ENCODE measurements around the gene PTTG1. TPM values are rescaled to one million over a fixed set of nuclear protein-coding genes. Genes with fewer than 3 reads are reported as not detected.

The PTTG1 gene
- total RNA-seq = 36.9 and 44.4 TPM in 2 replicates

DNA sequence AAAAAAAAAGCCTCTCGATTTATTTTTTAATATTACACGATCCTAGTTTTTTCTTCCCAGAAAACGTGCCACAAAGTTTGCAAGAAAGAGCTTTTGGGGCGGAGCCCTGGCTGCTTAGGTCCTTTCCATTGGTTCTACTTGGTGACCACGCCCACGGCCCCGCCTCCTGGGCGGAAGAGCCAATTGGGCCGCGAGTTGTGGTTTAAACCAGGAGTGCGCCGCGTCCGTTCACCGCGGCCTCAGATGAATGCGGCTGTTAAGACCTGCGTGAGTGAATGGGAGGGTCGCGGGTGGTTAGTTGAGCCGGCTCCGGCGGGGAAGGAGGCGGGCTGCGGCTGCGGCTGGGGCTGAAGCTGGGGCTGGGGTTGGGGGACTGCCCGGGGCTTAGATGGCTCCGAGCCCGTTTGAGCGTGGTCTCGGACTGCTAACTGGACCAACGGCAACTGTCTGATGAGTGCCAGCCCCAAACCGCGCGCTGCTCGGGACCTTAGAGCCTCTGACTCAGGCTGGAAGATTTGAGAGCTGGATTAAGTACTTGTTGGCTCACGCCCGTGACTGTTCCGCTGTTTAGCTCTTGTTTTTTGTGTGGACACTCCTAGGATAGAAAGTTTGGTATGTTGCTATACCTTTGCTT, at the start of gene PTTG1:
Gene PTTG1 (plus strand): TSS at position 231 of the 634 bp plus-strand sequence. CDS start 458 bp downstream, outside the sequence.
- Histone ChIP-seq H3K27me3 (ENCODE audit: control insufficient read depth, insufficient read depth, low read length) (no peaks in the 10 kb centered on the region), H3K4me3 (ENCODE audit: low read depth, low read length) (peak within 1 kb of the TSS; percentile 51), H3K36me3 (ENCODE audit: control insufficient read depth, insufficient read depth, low read length) (no peaks in the 10 kb centered on the region)
- TF ChIP-seq, protein P1, sequence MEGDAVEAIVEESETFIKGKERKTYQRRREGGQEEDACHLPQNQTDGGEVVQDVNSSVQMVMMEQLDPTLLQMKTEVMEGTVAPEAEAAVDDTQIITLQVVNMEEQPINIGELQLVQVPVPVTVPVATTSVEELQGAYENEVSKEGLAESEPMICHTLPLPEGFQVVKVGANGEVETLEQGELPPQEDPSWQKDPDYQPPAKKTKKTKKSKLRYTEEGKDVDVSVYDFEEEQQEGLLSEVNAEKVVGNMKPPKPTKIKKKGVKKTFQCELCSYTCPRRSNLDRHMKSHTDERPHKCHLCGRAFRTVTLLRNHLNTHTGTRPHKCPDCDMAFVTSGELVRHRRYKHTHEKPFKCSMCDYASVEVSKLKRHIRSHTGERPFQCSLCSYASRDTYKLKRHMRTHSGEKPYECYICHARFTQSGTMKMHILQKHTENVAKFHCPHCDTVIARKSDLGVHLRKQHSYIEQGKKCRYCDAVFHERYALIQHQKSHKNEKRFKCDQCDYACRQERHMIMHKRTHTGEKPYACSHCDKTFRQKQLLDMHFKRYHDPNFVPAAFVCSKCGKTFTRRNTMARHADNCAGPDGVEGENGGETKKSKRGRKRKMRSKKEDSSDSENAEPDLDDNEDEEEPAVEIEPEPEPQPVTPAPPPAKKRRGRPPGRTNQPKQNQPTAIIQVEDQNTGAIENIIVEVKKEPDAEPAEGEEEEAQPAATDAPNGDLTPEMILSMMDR (IDR thresholded peaks at IDR 0.05; ENCODE audit: insufficient read depth, low read length, severe bottlenecking) = no peak
- FAIRE-seq (peak; percentile 86), DNase-seq (ENCODE audit: low read depth) (peak; percentile 94)

DNA sequence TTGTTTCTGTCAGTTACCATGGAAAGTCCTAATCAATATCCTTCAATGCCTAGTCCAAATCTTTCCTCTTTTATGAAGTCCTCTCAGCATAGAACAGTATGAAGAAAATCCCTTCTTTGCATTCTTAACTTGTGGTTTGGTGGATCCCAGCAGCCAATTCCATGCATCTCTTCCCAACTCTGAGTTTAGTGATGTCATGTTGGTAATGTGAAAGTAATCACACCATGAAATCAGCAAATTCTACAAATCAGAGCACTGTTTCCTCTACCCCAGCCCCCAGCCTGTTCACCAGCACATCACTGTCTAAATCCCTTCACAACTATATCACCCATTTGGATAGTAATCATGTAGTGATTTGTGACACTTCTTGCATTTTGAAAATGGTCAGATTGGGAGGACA, 46.5 kb upstream of the PTTG1 start:
- peaks cover 2% of the 10 kb centered on the region for H3K27me3 ChIP-seq (ENCODE audit: control insufficient read depth, insufficient read depth, low read length)
- DNase-seq (ENCODE audit: low read depth) (no peak), FAIRE-seq (no peak)

DNA sequence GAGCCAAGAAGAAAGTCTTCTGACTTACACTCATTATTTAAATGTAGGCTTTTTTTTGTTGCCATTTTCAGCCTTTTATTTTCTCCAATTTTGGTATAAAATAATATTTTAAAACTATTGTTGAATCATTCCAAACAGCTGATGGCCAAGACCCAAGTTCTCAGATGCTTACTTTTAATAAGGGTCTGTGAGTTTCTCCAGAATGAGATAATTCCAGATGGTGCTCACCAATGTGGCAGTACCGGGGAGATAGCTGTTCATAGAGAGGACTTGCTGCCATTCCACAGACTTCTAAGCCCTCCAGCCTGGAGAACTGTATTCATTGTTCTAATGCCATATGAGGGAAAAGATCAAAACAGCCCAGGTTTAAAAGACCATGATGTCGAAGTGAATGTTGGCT, 46.0 kb upstream of the PTTG1 start:
- TF ChIP-seq, protein P1 (IDR thresholded peaks at IDR 0.05; ENCODE audit: insufficient read depth, low read length, severe bottlenecking) = no peak
- H3K36me3 ChIP-seq (ENCODE audit: control insufficient read depth, insufficient read depth, low read length) = no peaks in the 10 kb centered on the region
- FAIRE-seq = no peak
- peaks cover 2% of the 10 kb centered on the region for H3K27me3 ChIP-seq (ENCODE audit: control insufficient read depth, insufficient read depth, low read length)
- H3K4me3 ChIP-seq (ENCODE audit: low read depth, low read length) = no peak overlapping the region
- no peak for DNase-seq (ENCODE audit: low read depth)

More for the DNA sequence above, 46.5 kb upstream of the PTTG1 start:
- TF ChIP-seq, protein P1 (IDR thresholded peaks at IDR 0.05; ENCODE audit: insufficient read depth, low read length, severe bottlenecking) = no peak
- Histone ChIP-seq H3K36me3 (ENCODE audit: control insufficient read depth, insufficient read depth, low read length) (no peaks in the 10 kb centered on the region), H3K4me3 (ENCODE audit: low read depth, low read length) (no peak overlapping the region)

DNA sequence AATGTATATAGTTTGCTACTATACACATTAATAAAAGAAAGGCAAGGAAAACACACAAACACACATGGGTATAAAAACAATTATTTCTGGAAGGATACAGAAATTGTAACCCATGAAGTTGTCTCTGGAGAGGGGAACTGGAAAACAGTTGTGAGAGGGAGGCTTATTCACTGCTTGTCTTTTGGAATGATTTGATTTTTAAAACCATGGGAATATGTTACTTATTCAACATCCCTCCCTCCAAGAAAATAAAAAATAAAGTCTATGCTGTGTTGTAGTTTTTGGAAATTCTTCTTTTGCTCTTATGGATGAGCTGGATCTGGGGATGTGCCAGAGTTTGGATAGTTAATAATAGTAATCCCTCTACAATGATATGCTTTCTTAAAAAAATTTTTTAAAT, 45.2 kb upstream of the PTTG1 start:
- no peak for FAIRE-seq
- H3K27me3 ChIP-seq (ENCODE audit: control insufficient read depth, insufficient read depth, low read length) = peaks cover 3% of the 10 kb centered on the region
- no peak overlapping the region for H3K4me3 ChIP-seq (ENCODE audit: low read depth, low read length)
- H3K36me3 ChIP-seq (ENCODE audit: control insufficient read depth, insufficient read depth, low read length) = no peaks in the 10 kb centered on the region
- DNase-seq (ENCODE audit: low read depth) = no peak
- TF ChIP-seq, protein P1 (IDR thresholded peaks at IDR 0.05; ENCODE audit: insufficient read depth, low read length, severe bottlenecking) = no peak

DNA sequence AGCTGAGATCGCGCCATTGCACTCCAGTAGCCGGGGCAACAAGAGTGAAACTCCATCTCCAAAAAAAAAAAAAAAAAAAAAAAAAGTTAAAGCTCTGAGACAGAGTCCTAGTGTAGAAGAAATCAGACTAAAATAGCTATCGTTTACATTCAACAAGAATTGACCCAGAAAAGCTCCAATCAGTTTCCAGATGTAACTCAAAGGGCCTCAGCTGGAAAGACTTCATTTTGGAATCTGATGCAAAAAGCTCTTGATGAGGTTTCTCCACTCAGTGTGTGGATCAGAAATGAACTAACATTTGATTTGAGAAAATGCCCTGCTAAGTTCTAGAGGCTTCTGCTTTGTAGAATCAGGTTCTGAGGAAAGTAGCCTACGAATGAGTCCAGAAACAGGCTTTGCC, 44.0 kb upstream of the PTTG1 start:
- no peak for DNase-seq (ENCODE audit: low read depth)
- Histone ChIP-seq H3K36me3 (ENCODE audit: control insufficient read depth, insufficient read depth, low read length) (no peaks in the 10 kb centered on the region), H3K4me3 (ENCODE audit: low read depth, low read length) (no peak overlapping the region), H3K27me3 (ENCODE audit: control insufficient read depth, insufficient read depth, low read length) (peaks cover 2% of the 10 kb centered on the region)
- TF ChIP-seq, protein P1 (IDR thresholded peaks at IDR 0.05; ENCODE audit: insufficient read depth, low read length, severe bottlenecking) = no peak
- no peak for FAIRE-seq

DNA sequence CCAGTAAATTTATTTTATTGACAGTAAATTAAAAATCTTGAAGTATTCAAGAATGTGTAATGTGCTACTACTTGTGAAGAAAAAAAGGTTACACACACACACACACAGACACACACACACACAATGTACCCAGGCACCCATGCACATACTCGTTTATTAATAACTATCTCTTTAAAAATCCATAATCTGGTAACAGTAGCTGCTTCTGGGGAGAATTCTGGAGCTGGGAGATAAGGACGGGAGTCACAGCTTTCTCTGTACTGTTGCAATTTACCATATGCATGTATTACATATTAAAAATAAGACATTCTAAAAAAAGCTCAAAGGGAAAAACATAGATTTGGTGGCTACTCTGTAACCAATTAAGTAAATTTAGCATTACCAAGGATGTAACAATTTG, 43.3 kb upstream of the PTTG1 start:
- no peak for FAIRE-seq
- TF ChIP-seq, protein P1 (IDR thresholded peaks at IDR 0.05; ENCODE audit: insufficient read depth, low read length, severe bottlenecking) = no peak

More for the DNA sequence above, 43.3 kb upstream of the PTTG1 start:
- Histone ChIP-seq H3K27me3 (ENCODE audit: control insufficient read depth, insufficient read depth, low read length) (peaks cover 2% of the 10 kb centered on the region), H3K4me3 (ENCODE audit: low read depth, low read length) (no peak overlapping the region), H3K36me3 (ENCODE audit: control insufficient read depth, insufficient read depth, low read length) (no peaks in the 10 kb centered on the region)
- no peak for DNase-seq (ENCODE audit: low read depth)

All from bronchial epithelial cell (primary cell).